ENCODE data around the gene VAV3. TPM values are rescaled to one million over a fixed set of nuclear protein-coding genes. Genes with fewer than 3 reads are reported as not detected.

Gene VAV3
- total RNA-seq, 4 donors from 2014 or later = 0.33 to 12.1 (median 0.47) TPM

DNA sequence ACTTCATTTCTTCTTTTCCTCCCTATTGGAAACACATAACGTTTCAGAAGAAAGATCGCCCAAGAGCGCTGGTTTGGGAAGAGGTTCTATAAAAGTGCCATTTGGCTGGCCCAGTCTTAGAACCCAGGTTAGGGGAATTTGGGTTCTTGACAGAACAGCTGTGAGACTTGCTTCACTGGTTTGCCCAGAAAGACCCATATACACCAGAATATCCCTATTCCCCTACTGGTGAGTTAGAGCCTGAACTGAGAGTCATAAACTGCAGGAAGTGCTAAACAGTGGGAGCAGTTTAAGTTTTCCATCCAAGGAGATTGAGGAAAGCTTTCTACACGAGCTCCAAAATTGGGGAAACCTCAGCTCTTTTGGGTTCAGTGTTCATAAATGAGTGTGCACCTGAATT lies 275.2 kb downstream of the VAV3 start:
- H3K9me3 ChIP-seq = no peaks in the 10 kb centered on the region
- no peak for DNase-seq
- H3K4me1 ChIP-seq = no peaks in the 10 kb centered on the region
- H3K4me3 ChIP-seq = no peak overlapping the region
- intact Hi-C loops (cut with DNase I; ENCODE audit: low total_unique reads) (no loop called here), in situ Hi-C loops (cut with MboI; ENCODE audit: low sequenced_read_pairs in 4 of 4) (no loop called here)
- no peaks in the 10 kb centered on the region for H3K27me3 ChIP-seq
- ATAC-seq = no peak
- no peaks in the 10 kb centered on the region for H3K36me3 ChIP-seq
- TF ChIP-seq POLR2A (IDR thresholded peaks at IDR 0.05) = no peak
- TF ChIP-seq, protein P1, sequence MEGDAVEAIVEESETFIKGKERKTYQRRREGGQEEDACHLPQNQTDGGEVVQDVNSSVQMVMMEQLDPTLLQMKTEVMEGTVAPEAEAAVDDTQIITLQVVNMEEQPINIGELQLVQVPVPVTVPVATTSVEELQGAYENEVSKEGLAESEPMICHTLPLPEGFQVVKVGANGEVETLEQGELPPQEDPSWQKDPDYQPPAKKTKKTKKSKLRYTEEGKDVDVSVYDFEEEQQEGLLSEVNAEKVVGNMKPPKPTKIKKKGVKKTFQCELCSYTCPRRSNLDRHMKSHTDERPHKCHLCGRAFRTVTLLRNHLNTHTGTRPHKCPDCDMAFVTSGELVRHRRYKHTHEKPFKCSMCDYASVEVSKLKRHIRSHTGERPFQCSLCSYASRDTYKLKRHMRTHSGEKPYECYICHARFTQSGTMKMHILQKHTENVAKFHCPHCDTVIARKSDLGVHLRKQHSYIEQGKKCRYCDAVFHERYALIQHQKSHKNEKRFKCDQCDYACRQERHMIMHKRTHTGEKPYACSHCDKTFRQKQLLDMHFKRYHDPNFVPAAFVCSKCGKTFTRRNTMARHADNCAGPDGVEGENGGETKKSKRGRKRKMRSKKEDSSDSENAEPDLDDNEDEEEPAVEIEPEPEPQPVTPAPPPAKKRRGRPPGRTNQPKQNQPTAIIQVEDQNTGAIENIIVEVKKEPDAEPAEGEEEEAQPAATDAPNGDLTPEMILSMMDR (IDR thresholded peaks at IDR 0.05 in 4 of 5, conservative IDR thresholded peaks at IDR 0.05 in 1 of 5) = no peak
- H3K27ac ChIP-seq = no peak overlapping the region

- no peak for ATAC-seq
- in situ Hi-C loops (cut with MboI; ENCODE audit: low sequenced_read_pairs in 4 of 4) (no loop called here), intact Hi-C loops (cut with DNase I; ENCODE audit: low total_unique reads) (no loop called here)
- Histone ChIP-seq H3K4me3 (no peak overlapping the region), H3K36me3 (no peaks in the 10 kb centered on the region), H3K27ac (no peak overlapping the region), H3K9me3 (no peaks in the 10 kb centered on the region), H3K4me1 (no peaks in the 10 kb centered on the region), H3K27me3 (no peaks in the 10 kb centered on the region)
- TF ChIP-seq POLR2A (IDR thresholded peaks at IDR 0.05) = no peak
- TF ChIP-seq, protein P1 (IDR thresholded peaks at IDR 0.05 in 4 of 5, conservative IDR thresholded peaks at IDR 0.05 in 1 of 5) = no peak
- DNase-seq = no peak
These were observed 275.8 kb downstream of the VAV3 start for GRCh38 chr1:107689159-107689558.

DNA sequence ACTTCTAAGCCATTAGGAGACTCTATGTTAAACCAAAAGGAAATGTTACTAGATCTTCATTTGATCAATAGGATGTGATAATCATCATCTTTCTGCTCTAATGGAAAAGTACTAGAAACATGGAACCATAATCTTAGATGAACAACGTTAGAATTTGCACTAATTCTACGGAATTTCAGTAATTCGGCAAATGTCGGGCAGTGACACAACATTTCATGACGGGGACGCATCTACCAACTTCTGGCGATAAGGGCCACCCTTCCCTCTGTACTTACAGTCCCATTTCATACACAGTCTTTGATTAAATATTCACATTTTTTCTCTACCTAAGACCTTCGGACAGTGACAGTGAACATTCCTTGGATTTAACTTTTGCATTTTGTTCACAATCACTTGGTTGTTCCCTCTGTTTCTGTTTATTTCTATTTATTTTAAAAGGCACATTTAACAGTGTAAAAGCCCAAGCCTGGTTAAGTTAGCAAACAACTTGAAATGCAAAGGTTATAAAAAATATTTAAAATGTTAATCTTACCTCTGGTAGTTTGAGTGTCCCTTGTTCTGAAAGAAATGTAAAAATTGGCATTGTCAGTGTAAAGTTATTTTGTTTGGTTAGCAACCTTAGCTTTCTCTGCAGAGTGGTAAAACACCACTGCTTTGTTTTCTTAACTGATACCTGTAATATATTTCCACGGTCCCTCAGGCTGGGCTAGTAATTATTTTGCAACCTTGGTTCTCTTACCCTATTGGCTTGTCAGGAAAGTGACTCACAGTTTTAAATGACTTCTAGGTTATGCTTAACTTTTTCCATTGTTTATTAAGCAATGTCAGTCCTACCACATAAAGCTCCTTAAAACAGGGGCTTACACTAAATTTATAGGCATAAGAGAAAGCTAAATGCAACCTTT lies 276.9 kb downstream of the VAV3 start:
- intact Hi-C loops (cut with DNase I; ENCODE audit: low total_unique reads) (no loop called here), in situ Hi-C loops (cut with MboI; ENCODE audit: low sequenced_read_pairs in 4 of 4) (no loop called here)
- H3K4me3 ChIP-seq = no peak overlapping the region
- no peaks in the 10 kb centered on the region for H3K36me3 ChIP-seq
- ATAC-seq = no peak
- no peaks in the 10 kb centered on the region for H3K9me3 ChIP-seq
- no peaks in the 10 kb centered on the region for H3K4me1 ChIP-seq
- no peaks in the 10 kb centered on the region for H3K27me3 ChIP-seq
- TF ChIP-seq POLR2A (IDR thresholded peaks at IDR 0.05) = no peak
- TF ChIP-seq, protein P1 (IDR thresholded peaks at IDR 0.05 in 4 of 5, conservative IDR thresholded peaks at IDR 0.05 in 1 of 5) = no peak
- no peak for DNase-seq
- no peak overlapping the region for H3K27ac ChIP-seq

DNA sequence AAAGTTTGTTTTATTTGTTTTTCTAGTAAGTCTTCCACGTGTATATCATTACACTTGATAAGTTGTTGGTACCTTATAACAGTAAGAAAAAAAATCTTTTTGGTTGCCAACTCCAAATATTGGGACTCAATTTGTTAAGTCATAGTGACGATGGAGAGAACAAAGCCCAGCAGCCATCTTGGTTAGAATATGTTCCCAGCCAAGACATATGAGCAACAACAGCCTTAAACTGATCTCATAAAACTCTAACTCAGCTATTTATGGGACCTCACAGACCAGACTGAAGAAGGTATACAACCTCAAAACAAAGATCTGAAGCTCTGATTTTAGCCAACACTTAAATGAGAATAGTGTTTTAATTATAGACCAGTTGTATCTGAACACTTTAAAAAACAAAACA lies 281.3 kb downstream of the VAV3 start:
- Histone ChIP-seq H3K27ac (no peak overlapping the region), H3K4me3 (no peak overlapping the region), H3K36me3 (no peaks in the 10 kb centered on the region), H3K9me3 (no peaks in the 10 kb centered on the region), H3K27me3 (no peaks in the 10 kb centered on the region), H3K4me1 (no peaks in the 10 kb centered on the region)
- intact Hi-C loops (cut with DNase I; ENCODE audit: low total_unique reads) = no loop called here
- in situ Hi-C loops (cut with MboI; ENCODE audit: low sequenced_read_pairs in 4 of 4) = no loop called here
- ATAC-seq (no peak), DNase-seq (no peak)
- TF ChIP-seq POLR2A (IDR thresholded peaks at IDR 0.05) = no peak
- TF ChIP-seq, protein P1 (IDR thresholded peaks at IDR 0.05 in 4 of 5, conservative IDR thresholded peaks at IDR 0.05 in 1 of 5) = no peak

Measured in gastrocnemius medialis (tissue), 4 donors.